Measurements from ENCODE around the gene KDM4C.

DNA sequence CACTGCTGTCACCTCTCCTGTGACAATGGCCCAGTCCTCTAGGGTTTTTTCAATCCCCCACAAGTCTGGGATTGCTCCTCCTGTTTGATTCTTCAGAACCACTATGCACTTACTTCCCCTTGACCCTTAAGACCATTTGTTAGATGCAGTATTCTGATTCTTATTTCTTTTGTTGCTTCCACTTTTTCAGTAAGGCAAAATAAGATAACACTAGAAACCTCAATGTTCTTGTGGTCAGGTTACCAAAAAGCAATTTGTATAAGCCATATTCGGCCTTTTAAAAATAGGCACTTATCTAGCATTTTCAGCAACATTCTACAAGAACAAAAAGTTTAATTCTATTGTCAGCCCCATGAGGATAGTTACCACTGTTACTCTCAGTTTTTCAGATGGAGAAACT lies 220.0 kb downstream of the KDM4C start:
- TF ChIP-seq, protein P1, sequence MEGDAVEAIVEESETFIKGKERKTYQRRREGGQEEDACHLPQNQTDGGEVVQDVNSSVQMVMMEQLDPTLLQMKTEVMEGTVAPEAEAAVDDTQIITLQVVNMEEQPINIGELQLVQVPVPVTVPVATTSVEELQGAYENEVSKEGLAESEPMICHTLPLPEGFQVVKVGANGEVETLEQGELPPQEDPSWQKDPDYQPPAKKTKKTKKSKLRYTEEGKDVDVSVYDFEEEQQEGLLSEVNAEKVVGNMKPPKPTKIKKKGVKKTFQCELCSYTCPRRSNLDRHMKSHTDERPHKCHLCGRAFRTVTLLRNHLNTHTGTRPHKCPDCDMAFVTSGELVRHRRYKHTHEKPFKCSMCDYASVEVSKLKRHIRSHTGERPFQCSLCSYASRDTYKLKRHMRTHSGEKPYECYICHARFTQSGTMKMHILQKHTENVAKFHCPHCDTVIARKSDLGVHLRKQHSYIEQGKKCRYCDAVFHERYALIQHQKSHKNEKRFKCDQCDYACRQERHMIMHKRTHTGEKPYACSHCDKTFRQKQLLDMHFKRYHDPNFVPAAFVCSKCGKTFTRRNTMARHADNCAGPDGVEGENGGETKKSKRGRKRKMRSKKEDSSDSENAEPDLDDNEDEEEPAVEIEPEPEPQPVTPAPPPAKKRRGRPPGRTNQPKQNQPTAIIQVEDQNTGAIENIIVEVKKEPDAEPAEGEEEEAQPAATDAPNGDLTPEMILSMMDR (IDR thresholded peaks at IDR 0.05) = no peak
- no peak for TF ChIP-seq EP300 (IDR thresholded peaks at IDR 0.05)
- TF ChIP-seq POLR2AphosphoS5 (IDR thresholded peaks at IDR 0.05) = no peak
- TF ChIP-seq POLR2A (IDR thresholded peaks at IDR 0.05) = no peak
